Measurements from ENCODE around the gene ACMSD. TPM values are rescaled to one million over a fixed set of nuclear protein-coding genes. Genes with fewer than 3 reads are reported as not detected.

ACMSD gene
- total and polyA plus RNA-seq, 2 of the 13 experiments (the other 11 are each of a cell fraction or from before 2014, with no cell fraction given): not detected

DNA sequence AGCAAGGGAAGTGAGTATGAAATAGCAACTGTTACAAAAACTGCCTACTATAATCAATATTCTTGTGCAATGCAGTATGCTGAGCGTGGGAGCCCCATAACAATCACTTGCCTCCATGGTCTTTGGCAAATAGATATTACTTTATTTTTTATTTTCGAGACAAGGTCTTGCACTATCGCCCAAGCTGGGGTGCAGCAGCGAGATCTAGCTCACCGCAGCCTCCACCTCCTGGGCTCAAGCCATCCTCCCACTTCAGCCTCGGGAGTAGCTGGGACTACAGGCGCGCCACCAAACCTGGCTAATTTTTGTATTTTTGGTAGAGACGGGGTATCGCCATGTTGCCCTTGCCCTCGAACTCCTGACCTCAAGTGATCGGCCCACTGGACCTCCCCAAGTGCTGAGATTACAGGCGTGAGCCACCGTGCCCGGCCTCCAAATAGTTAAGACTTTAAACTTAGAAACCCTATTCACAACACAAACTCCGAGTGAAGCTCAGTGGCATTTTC lies 79.0 kb downstream of the ACMSD start (continued):
- TF ChIP-seq, protein P1, sequence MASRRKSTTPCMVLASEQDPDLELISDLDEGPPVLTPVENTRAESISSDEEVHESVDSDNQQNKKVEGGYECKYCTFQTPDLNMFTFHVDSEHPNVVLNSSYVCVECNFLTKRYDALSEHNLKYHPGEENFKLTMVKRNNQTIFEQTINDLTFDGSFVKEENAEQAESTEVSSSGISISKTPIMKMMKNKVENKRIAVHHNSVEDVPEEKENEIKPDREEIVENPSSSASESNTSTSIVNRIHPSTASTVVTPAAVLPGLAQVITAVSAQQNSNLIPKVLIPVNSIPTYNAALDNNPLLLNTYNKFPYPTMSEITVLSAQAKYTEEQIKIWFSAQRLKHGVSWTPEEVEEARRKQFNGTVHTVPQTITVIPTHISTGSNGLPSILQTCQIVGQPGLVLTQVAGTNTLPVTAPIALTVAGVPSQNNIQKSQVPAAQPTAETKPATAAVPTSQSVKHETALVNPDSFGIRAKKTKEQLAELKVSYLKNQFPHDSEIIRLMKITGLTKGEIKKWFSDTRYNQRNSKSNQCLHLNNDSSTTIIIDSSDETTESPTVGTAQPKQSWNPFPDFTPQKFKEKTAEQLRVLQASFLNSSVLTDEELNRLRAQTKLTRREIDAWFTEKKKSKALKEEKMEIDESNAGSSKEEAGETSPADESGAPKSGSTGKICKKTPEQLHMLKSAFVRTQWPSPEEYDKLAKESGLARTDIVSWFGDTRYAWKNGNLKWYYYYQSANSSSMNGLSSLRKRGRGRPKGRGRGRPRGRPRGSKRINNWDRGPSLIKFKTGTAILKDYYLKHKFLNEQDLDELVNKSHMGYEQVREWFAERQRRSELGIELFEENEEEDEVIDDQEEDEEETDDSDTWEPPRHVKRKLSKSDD (CRISPR knock-in tag; IDR thresholded peaks at IDR 0.05; ENCODE audit: low read depth): 0 out of 2 replicates have a peak, but pooled peaks have one; percentile 42
- TF ChIP-seq TBX3 (IDR thresholded peaks at IDR 0.05; ENCODE audit: borderline replicate concordance) (no peak), NRL (CRISPR knock-in tag; IDR thresholded peaks at IDR 0.05; ENCODE audit: borderline replicate concordance) (no peak), TCF12 (IDR thresholded peaks at IDR 0.05) (no peak), TCF12 (CRISPR knock-in tag; IDR thresholded peaks at IDR 0.05) (0 out of 2 replicates have a peak, but pooled peaks have one; percentile 1), RAD21 (CRISPR knock-in tag; IDR thresholded peaks at IDR 0.05) (no peak), IKZF4 (CRISPR knock-in tag; IDR thresholded peaks at IDR 0.05; ENCODE audit: borderline replicate concordance, low read depth, not compliant biosample characterization) (no peak), ZNF530 (CRISPR knock-in tag; IDR thresholded peaks at IDR 0.05; ENCODE audit: low read depth) (no peak), ZC3H13 (CRISPR knock-in tag; IDR thresholded peaks at IDR 0.05) (no peak), ARHGAP35 (CRISPR knock-in tag; IDR thresholded peaks at IDR 0.05; ENCODE audit: borderline replicate concordance) (no peak), SMAD1 (CRISPR knock-in tag; IDR thresholded peaks at IDR 0.05; ENCODE audit: borderline replicate concordance, low read depth) (0 out of 2 replicates have a peak, but pooled peaks have one; percentile 24), ZNF234 (CRISPR knock-in tag; conservative IDR thresholded peaks at IDR 0.05) (no peak), SP5 (CRISPR knock-in tag; IDR thresholded peaks at IDR 0.05; ENCODE audit: borderline replicate concordance, low read depth) (0 out of 2 replicates have a peak, but pooled peaks have one; percentile 31), ZNF564 (CRISPR knock-in tag; IDR thresholded peaks at IDR 0.05) (no peak), KLF16 (CRISPR knock-in tag; IDR thresholded peaks at IDR 0.05) (peak in 1 of 2 experiments; percentile 14; a peak in 1 of 4 replicates), SAFB2 (CRISPR knock-in tag; IDR thresholded peaks at IDR 0.05; ENCODE audit: borderline replicate concordance, low read depth) (no peak), EED (CRISPR knock-in tag; IDR thresholded peaks at IDR 0.05) (no peak)
- TF ChIP-seq, protein P2, sequence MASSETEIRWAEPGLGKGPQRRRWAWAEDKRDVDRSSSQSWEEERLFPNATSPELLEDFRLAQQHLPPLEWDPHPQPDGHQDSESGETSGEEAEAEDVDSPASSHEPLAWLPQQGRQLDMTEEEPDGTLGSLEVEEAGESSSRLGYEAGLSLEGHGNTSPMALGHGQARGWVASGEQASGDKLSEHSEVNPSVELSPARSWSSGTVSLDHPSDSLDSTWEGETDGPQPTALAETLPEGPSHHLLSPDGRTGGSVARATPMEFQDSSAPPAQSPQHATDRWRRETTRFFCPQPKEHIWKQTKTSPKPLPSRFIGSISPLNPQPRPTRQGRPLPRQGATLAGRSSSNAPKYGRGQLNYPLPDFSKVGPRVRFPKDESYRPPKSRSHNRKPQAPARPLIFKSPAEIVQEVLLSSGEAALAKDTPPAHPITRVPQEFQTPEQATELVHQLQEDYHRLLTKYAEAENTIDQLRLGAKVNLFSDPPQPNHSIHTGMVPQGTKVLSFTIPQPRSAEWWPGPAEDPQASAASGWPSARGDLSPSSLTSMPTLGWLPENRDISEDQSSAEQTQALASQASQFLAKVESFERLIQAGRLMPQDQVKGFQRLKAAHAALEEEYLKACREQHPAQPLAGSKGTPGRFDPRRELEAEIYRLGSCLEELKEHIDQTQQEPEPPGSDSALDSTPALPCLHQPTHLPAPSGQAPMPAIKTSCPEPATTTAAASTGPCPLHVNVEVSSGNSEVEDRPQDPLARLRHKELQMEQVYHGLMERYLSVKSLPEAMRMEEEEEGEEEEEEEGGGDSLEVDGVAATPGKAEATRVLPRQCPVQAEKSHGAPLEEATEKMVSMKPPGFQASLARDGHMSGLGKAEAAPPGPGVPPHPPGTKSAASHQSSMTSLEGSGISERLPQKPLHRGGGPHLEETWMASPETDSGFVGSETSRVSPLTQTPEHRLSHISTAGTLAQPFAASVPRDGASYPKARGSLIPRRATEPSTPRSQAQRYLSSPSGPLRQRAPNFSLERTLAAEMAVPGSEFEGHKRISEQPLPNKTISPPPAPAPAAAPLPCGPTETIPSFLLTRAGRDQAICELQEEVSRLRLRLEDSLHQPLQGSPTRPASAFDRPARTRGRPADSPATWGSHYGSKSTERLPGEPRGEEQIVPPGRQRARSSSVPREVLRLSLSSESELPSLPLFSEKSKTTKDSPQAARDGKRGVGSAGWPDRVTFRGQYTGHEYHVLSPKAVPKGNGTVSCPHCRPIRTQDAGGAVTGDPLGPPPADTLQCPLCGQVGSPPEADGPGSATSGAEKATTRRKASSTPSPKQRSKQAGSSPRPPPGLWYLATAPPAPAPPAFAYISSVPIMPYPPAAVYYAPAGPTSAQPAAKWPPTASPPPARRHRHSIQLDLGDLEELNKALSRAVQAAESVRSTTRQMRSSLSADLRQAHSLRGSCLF (CRISPR knock-in tag; IDR thresholded peaks at IDR 0.05; ENCODE audit: borderline replicate concordance): no peak
- TF ChIP-seq, protein P3, sequence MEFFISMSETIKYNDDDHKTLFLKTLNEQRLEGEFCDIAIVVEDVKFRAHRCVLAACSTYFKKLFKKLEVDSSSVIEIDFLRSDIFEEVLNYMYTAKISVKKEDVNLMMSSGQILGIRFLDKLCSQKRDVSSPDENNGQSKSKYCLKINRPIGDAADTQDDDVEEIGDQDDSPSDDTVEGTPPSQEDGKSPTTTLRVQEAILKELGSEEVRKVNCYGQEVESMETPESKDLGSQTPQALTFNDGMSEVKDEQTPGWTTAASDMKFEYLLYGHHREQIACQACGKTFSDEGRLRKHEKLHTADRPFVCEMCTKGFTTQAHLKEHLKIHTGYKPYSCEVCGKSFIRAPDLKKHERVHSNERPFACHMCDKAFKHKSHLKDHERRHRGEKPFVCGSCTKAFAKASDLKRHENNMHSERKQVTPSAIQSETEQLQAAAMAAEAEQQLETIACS (CRISPR knock-in tag; IDR thresholded peaks at IDR 0.05): no peak
- TF ChIP-seq, protein P4, sequence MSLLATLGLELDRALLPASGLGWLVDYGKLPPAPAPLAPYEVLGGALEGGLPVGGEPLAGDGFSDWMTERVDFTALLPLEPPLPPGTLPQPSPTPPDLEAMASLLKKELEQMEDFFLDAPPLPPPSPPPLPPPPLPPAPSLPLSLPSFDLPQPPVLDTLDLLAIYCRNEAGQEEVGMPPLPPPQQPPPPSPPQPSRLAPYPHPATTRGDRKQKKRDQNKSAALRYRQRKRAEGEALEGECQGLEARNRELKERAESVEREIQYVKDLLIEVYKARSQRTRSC (CRISPR knock-in tag; IDR thresholded peaks at IDR 0.05; ENCODE audit: low read depth): no peak
